GF-D8 (cell line): Measurements from ENCODE around the gene GPR17.

ENCODE experiments used
- DNase-seq: peaks from one replicate; lab custom pipeline; 2025; lab: John Stamatoyannopoulos, UW

Gene GPR17

GRCh38 chr2:127630096-127630863 lies 15.7 kb upstream of the GPR17 start:
- no peak for DNase-seq

- DNase-seq = no peak
Observed at GRCh38 chr2:127630864-127631540, 15.0 kb upstream of the GPR17 start.

- no peak for DNase-seq
Observed at GRCh38 chr2:127631541-127631996, 14.4 kb upstream of the GPR17 start.

GRCh38 chr2:127631997-127632581 lies 13.9 kb upstream of the GPR17 start:
- no peak for DNase-seq

GRCh38 chr2:127632592-127633489 lies 13.1 kb upstream of the GPR17 start:
- DNase-seq = no peak

- no peak for DNase-seq
Observed at GRCh38 chr2:127633556-127634065, 12.3 kb upstream of the GPR17 start.

GRCh38 chr2:127634066-127634617 lies 11.8 kb upstream of the GPR17 start:
- DNase-seq = no peak

- no peak for DNase-seq
Observed at GRCh38 chr2:127634626-127635379, 11.2 kb upstream of the GPR17 start.

- DNase-seq = no peak
Observed at GRCh38 chr2:127635380-127636237, 10.3 kb upstream of the GPR17 start.

GRCh38 chr2:127636248-127637235 lies 9.4 kb upstream of the GPR17 start:
- DNase-seq = no peak

GRCh38 chr2:127637236-127637630 lies 8.7 kb upstream of the GPR17 start:
- DNase-seq = no peak

- peak; percentile 13 for DNase-seq
Observed at GRCh38 chr2:127637725-127638252, 8.2 kb upstream of the GPR17 start.

- DNase-seq = peak; percentile 9
Observed at GRCh38 chr2:127638361-127639110, 7.4 kb upstream of the GPR17 start.

GRCh38 chr2:127639111-127639474 lies 6.9 kb upstream of the GPR17 start:
- no peak for DNase-seq

GRCh38 chr2:127640082-127641072 lies 5.6 kb upstream of the GPR17 start:
- DNase-seq = peak; percentile 18

- no peak for DNase-seq
Observed at GRCh38 chr2:127641133-127641532, 4.8 kb upstream of the GPR17 start.
